Heart left ventricle (tissue), 16 donors: ENCODE measurements around the gene MUCL3. TPM values are rescaled to one million over a fixed set of nuclear protein-coding genes. Genes with fewer than 3 reads are reported as not detected.

Source experiments
- ATAC-seq, 4 donors: fragments of 200-7000 bp; cut with Tn5 transposase; one replicate each; pipeline ENCODE4 v1.9.1; 2020 to 2022; ENCODE audit warnings: moderate library complexity in 4 of 4, mild to moderate bottlenecking in 3 of 4, moderate number of reproducible peaks in 1 of 4
- DNase-seq, 5 donors: peaks; one replicate each; pipeline ENCODE4 v3.0.0-alpha.2; 2020
- H3K27ac ChIP-seq, 12 donors: fragments of 200-600 bp; sonication (generic) in 4 of 12; one replicate each; pipeline versions ENCODE4 v1.5.0 to v1.8.0; 2016 to 2022; ENCODE audit warnings: mild to moderate bottlenecking in 2 of 12
- H3K27me3 ChIP-seq, 9 donors: fragments of 200-600 bp; sonication (generic) in 2 of 9; one replicate each; pipeline versions ENCODE4 v1.5.1 to v1.8.0; 2016 to 2022; ENCODE audit warnings: mild to moderate bottlenecking in 3 of 9
- H3K36me3 ChIP-seq, 9 donors: fragments of 200-600 bp; sonication (generic) in 2 of 9; one replicate each; pipeline versions ENCODE4 v1.5.0 to v1.8.0; 2018 to 2022; ENCODE audit warnings: mild to moderate bottlenecking in 2 of 9
- H3K4me1 ChIP-seq, 12 donors: fragments of 200-600 bp; sonication (generic) in 4 of 12; one replicate each; pipeline versions ENCODE4 v1.5.0 to v1.8.0; 2016 to 2022; ENCODE audit warnings: mild to moderate bottlenecking in 3 of 12
- H3K4me3 ChIP-seq, 12 donors: fragments of 200-600 bp; sonication (generic) in 4 of 12; one replicate each; pipeline versions ENCODE4 v1.5.0 to v1.8.0; 2017 to 2022; ENCODE audit warnings: mild to moderate bottlenecking in 9 of 12, moderate library complexity in 4 of 12
- H3K9me3 ChIP-seq, 12 donors: fragments of 200-600 bp; sonication (generic) in 4 of 12; one replicate each; pipeline versions ENCODE4 v1.5.0 to v1.8.0; 2016 to 2022; ENCODE audit warnings: mild to moderate bottlenecking in 1 of 12
- POLR2A ChIP-seq, 2 donors: fragments of 450-650 bp; IDR thresholded peaks; one replicate each; pipeline ENCODE4 v1.6.1; 2017; ENCODE audit warnings: antibody characterized with exemption in 2 of 2, mild to moderate bottlenecking in 2 of 2, moderate library complexity in 2 of 2
- WGBS, 4 donors: extraction: QIAGEN DNeasy Blood & Tissue Kit in 2 of 4; methylation state at CpG; one replicate each; pipeline versions ENCODE4 v1.1.5 to v1.1.7; 2013 to 2018; 5-methylcytosine and 5-hydroxymethylcytosine counted together
- intact Hi-C, 10 donors: fragments of 100-400 bp; cut with DNase I; formaldehyde crosslinking; loops; one replicate each; pipeline versions ENCODE4 v1.11.1 to v1.14.2; 2022
- polyA plus RNA-seq, 2 donors: library from polyadenylated mRNA; stranded (reverse); fragments of 200-250 nt; gene quantifications; one replicate each; pipeline ENCODE4 v1.2.3, GENCODE V29; 2013
- total RNA-seq, 9 donors: library from RNA; depleted of rRNA in 2 of 9; stranded (reverse); fragments of >200 nt in 2 of 9; fragmentation: NEBNext Ultra II Directional in 3 of 9; extraction: Animal tissue kit (Norgen Biotek cat#: 25700) in 3 of 9; gene quantifications; one replicate each; pipeline versions ENCODE4 v1.1.0 to v1.2.4, GENCODE V29; 2016 to 2023
- TF ChIP-seq, protein P1 (sequence below), 12 donors: fragments of 200-600 bp; sonication (generic) in 4 of 12; IDR thresholded peaks; one replicate each; pipeline versions ENCODE4 v1.5.0 to v1.8.0; 2018 to 2022; ENCODE audit warnings: antibody characterized with exemption in 12 of 12, mild to moderate bottlenecking in 5 of 12
- donor health status: ischemic (EF 13 %, LVEDD 7.1; RV severe dilation, severe dysfunction).
- donor health status: healthy with polysubstance abuse.
- donor health status: DM: no; HTN: yes; CAD: no.
- donor health status: DM: no; HTN: no; CAD: no.
- donor health status: ischemic (EF 25% LVEDD 6.9; RV normal size, moderate dysfunction).
- donor health status: ischemic (EF 25% LVEDD 5.7; RV mildly dilated, moderate dysfunction).
- donor health status: healthy.
- donor health status: DM: yes; HTN: yes; CAD: no.
- donor health status: ischemic (EF 35%, LVEDD 5.7; RV mildly dilated, moderate dysfunction).
- donor health status: nonischemic (EF 11% LVEDD 7.7; RV severe dilation, severe dysfunction).
- donor health status: DM: yes; HTN: yes; CAD: no.
- donor health status: PGD.
- donor health status: ischemic (EF 29% LVEDD 5.4; RV normal size, mild dysfunction).
- donor health status: nonischemic (EF 23%, LVEDD 6.1; RV moderate dilation, normal function).

MUCL3 gene
- total and polyA plus RNA-seq, 11 donors: 0.03 to 0.11 TPM; not detected in 9

DNA sequence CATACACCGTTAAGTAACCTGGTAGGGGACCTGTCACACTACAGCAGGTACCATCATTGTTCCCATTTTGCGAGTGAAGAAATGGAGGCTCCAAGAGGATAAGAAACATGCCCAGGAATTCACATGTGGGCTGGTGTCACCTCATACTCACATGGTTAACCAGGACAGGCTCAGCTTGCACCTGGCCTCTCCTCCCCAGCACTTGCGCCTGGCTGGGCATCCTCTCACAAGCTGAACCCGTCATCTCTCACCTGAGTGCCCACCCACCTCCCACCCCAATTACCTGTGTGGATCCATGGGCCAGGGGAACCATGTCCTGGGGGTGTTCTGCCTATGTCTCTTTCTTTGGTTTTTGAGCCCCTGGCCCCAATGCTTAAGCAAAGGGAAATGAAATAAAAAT, 10.3 kb upstream of the MUCL3 start:
- intact Hi-C loops: no loop called here
- WGBS, 4 donors: 90 to 94% (median 93%) methylated on average over 4 of the region's 4 CpGs
- peaks cover 0 to 17% (median 14%) of the 10 kb centered on the region in 9 donors for H3K36me3 ChIP-seq
- H3K4me3 ChIP-seq: no peak overlapping the region
- peaks cover 0 to 18% (median 0%) of the 10 kb centered on the region in 12 donors for H3K4me1 ChIP-seq
- peaks cover 0 to 10% (median 2%) of the 10 kb centered on the region in 12 donors for H3K9me3 ChIP-seq
- TF ChIP-seq, protein P1, sequence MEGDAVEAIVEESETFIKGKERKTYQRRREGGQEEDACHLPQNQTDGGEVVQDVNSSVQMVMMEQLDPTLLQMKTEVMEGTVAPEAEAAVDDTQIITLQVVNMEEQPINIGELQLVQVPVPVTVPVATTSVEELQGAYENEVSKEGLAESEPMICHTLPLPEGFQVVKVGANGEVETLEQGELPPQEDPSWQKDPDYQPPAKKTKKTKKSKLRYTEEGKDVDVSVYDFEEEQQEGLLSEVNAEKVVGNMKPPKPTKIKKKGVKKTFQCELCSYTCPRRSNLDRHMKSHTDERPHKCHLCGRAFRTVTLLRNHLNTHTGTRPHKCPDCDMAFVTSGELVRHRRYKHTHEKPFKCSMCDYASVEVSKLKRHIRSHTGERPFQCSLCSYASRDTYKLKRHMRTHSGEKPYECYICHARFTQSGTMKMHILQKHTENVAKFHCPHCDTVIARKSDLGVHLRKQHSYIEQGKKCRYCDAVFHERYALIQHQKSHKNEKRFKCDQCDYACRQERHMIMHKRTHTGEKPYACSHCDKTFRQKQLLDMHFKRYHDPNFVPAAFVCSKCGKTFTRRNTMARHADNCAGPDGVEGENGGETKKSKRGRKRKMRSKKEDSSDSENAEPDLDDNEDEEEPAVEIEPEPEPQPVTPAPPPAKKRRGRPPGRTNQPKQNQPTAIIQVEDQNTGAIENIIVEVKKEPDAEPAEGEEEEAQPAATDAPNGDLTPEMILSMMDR (IDR thresholded peaks at IDR 0.05): no peak
- no peak for TF ChIP-seq POLR2A (IDR thresholded peaks at IDR 0.05)
- no peak overlapping the region for H3K27ac ChIP-seq
- no peak for DNase-seq
- ATAC-seq: no peak
- H3K27me3 ChIP-seq: no peaks in the 10 kb centered on the region

DNA sequence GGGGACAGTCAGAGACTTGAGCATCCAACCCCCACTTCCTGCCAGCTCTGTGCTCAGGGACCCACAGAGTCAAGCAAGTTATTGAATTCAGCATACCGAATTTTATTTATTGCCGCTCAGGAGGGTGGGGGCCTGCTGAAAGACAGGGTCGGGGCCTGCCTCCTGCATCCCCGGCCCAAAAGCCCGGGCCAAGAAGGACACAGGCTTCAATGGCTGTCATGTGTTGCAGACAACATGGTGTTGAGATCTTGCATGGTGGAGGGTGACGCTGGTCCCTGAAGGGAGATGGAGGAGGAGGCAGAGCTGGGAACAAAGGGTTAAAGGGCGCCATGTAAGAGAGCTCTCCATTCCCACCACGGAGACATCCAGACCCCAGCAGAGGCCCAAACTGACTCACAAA, 9.5 kb upstream of the MUCL3 start:
- intact Hi-C loops: no loop called here
- Histone ChIP-seq H3K36me3 (peaks cover 0 to 9% (median 6%) of the 10 kb centered on the region in 9 donors), H3K27ac (no peak overlapping the region), H3K9me3 (peaks cover 0 to 10% (median 2%) of the 10 kb centered on the region in 12 donors), H3K4me1 (peaks cover 0 to 11% (median 0%) of the 10 kb centered on the region in 12 donors), H3K27me3 (no peaks in the 10 kb centered on the region), H3K4me3 (no peak overlapping the region)
- TF ChIP-seq POLR2A (IDR thresholded peaks at IDR 0.05): no peak
- TF ChIP-seq, protein P1 (IDR thresholded peaks at IDR 0.05): no peak
- peak in 1 of 5 donors; percentile 55 for DNase-seq
- 56 to 72% (median 62%) methylated on average over 8 of the region's 8 CpGs for WGBS, 4 donors
- ATAC-seq: no peak

GRCh38 chr6:30931969-30932645, 8.7 kb upstream of the MUCL3 start, which contains the start of gene SFTA2:
TSS of gene SFTA2 (minus strand) at chr6:30932170. CDS start at chr6:30932096, 74 bp downstream.
- TF ChIP-seq POLR2A (IDR thresholded peaks at IDR 0.05): no peak
- TF ChIP-seq, protein P1 (IDR thresholded peaks at IDR 0.05): no peak
- Histone ChIP-seq H3K9me3 (peaks cover 0 to 10% (median 2%) of the 10 kb centered on the region in 12 donors), H3K27me3 (peaks cover 0 to 3% (median 0%) of the 10 kb centered on the region in 9 donors), H3K36me3 (peaks cover 0 to 2% (median 0%) of the 10 kb centered on the region in 9 donors), H3K27ac (no peak within 1 kb of the TSS), H3K4me1 (peaks cover 0 to 3% (median 0%) of the 10 kb centered on the region in 12 donors), H3K4me3 (no peak within 1 kb of the TSS)
- intact Hi-C loops: no loop called here
- no peak for ATAC-seq
- 86 to 88% (median 87%) methylated on average over 7 of the region's 7 CpGs for WGBS, 4 donors
- DNase-seq: no peak

DNA sequence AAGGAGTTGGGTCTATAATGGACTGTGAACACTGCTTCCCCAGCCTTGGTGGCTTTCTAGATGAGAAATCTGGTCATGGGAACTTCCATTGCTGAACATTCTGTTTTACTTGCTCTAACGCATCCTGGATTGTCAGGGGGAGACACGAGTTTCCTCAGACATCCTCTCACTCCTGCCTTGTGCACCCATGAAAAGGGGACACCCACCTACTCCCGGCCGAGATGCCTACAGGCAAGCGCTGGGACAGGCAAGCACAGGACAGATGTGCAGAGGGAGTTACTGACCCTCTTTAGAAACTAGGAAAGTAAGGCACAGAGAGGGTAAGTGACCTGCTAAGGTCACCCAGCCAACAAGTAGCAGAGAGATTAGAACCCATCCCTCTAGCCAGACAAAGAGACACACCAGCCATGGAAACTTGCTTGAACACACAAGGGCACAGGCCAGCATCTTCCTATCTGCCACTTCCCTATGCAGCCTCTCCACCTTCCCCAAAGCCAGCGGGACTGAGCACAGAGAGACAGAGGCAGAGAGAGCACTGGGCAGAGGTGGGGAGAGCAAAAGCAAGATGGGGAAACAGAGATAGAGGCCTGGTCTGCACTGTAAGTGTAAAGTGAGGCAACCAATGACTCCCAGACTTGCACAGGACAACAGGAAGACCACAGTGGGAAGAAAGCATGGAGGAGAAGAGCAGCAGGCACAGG, 8.0 kb upstream of the MUCL3 start:
- DNase-seq: no peak
- Histone ChIP-seq H3K27ac (no peak overlapping the region), H3K36me3 (no peaks in the 10 kb centered on the region), H3K4me3 (no peak overlapping the region), H3K4me1 (no peaks in the 10 kb centered on the region), H3K9me3 (peaks cover 0 to 10% (median 2%) of the 10 kb centered on the region in 12 donors), H3K27me3 (peaks cover 0 to 4% (median 0%) of the 10 kb centered on the region in 9 donors)
- WGBS, 4 donors: 74 to 80% (median 79%) methylated on average over 6 of the region's 6 CpGs
- intact Hi-C loops: no loop called here
- no peak for ATAC-seq
- no peak for TF ChIP-seq POLR2A (IDR thresholded peaks at IDR 0.05)
- TF ChIP-seq, protein P1 (IDR thresholded peaks at IDR 0.05): no peak
